Activated effector memory CD4-positive, alpha-beta T cell treated with Interleukin-2 at 50 U/mL for 16 hours (primary cell): ENCODE data around the gene NPTN.

Experiments
- DNase-seq: peaks from one replicate; pipeline ENCODE4 v3.0.0-alpha.2; 2020

NPTN gene

DNA sequence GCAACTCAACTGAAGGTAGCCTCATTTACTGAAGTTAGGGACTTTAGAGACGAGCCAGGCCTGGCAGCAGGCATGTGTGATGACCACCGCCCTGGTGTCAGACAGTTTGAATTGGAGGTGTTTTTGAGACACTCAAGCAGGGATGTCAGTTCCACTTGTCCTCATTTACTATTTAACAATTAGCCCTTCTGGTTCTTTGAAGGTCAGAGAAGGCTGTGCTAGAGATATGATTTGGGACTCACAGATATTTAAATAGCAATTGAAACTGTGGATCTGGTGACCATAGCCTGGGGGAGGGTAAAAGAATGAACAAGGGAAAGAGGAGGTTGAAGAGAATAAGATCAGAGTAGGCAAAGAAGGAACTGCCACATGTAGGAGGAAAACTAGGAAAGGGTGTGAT is 115.6 kb downstream of the NPTN start:
- DNase-seq, result no peak

DNA sequence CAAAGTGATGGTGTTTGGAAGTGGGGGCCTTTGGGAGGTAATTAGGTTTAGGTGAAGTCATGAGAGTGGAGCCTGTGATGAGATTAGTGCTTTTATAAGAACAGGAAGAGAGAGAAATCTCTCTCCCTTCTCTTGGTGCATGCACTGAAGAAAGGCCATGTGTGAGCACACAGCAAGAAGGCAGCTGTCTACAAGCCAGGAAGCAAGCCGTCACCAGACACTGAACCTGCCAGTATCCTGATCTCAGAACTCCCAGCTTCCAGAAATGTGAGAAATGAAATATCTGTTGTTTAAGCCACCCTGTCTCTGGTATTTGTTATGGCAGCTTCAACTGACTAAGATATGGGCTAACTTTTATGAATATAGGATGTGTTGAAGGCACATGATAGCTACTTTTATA is 117.7 kb downstream of the NPTN start:
- DNase-seq, result no peak
